SK-N-MC (cell line): ENCODE measurements around the gene GPC5.
"Not testable (repeated sequence)": the region's sequence is repeated elsewhere in the genome, so short reads cannot be mapped to it uniquely, and the experiment has no call there.

Experiments used
- EZH2 ChIP-seq: fragments of 200-600 bp; sonication (generic); IDR thresholded peaks from one replicate; pipeline ENCODE4 v1.6.1; 2017; ENCODE audit warnings: antibody characterized with exemption
- POLR2AphosphoS5 ChIP-seq: IDR thresholded peaks from 2 replicates; pipeline ENCODE4 v1.6.1; 2012; ENCODE audit warnings: mild to moderate bottlenecking, low read depth, low read length, borderline replicate concordance

GRCh38 chr13:92516878-92517277 lies 1118.5 kb downstream of the GPC5 start:
- TF ChIP-seq POLR2AphosphoS5, EZH2: not testable (repeated sequence)
